ENCODE measurements around the gene ZHX3.

GRCh38 chr20:41350408-41350962 lies 33.0 kb upstream of the ZHX3 start:
- TF ChIP-seq CTCF (IDR thresholded peaks at IDR 0.05) (no peak), EP300 (IDR thresholded peaks at IDR 0.05) (no peak)
